ENCODE results near the gene C1orf105. TPM values are rescaled to one million over a fixed set of nuclear protein-coding genes. Genes with fewer than 3 reads are reported as not detected.

The C1orf105 gene
- total and polyA plus RNA-seq, 2 experiments from 2014 or later = not detected

DNA sequence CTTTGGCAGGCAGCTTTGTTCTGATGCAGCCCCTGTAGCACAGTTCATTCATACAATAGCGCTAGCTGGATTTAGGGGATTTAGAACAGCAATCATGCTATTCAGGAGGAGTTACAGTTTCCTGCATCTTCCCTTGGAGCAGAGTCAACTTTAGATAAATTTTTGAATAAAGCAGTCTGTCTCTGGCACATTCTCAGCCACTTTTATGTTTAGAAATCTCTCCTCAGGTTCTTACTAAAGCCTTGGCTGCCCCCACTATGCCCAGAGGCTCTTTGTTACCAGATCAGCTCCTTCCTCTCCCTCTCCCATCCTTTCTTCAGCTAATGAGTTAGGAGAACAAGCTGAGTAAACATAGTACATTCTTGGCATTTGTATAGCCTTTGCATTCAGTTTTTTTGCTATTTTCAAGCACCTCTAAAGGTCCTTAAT, 40.4 kb downstream of the C1orf105 start:
- no peaks in the 10 kb centered on the region for H3K36me3 Mint-ChIP-seq (ENCODE audit: low read depth)
- no peaks in the 10 kb centered on the region for H3K27me3 Mint-ChIP-seq (ENCODE audit: insufficient read depth, low read depth, poor library complexity)
- Histone ChIP-seq H3K36me3 (ENCODE audit: insufficient read depth) (no peaks in the 10 kb centered on the region), H2AFZ (peak overlapping the region; percentile 53; the same call in 1 of the 2 replicates), H3K4me2 (no peak overlapping the region), H3F3A (replicated peaks; ENCODE audit: low read depth) (no peaks in the 10 kb centered on the region), H3K27ac (ENCODE audit: low read depth) (no peak overlapping the region), H3K27me3 (ENCODE audit: insufficient read depth) (no peaks in the 10 kb centered on the region), H3K79me2 (replicated peaks; ENCODE audit: insufficient read depth) (no peaks in the 10 kb centered on the region), H3K9me2 (ENCODE audit: insufficient read depth) (no peaks in the 10 kb centered on the region), H3K4me1 (ENCODE audit: insufficient read depth) (no peaks in the 10 kb centered on the region), H3K4me3 (no peak overlapping the region), H4K20me1 (replicated peaks; ENCODE audit: insufficient read depth) (no peaks in the 10 kb centered on the region)
- DNase-seq (ENCODE audit: low spot score) (peak; percentile 20), ATAC-seq (peak; percentile 44)
- TF ChIP-seq ZNF331 (CRISPR knock-in tag; IDR thresholded peaks at IDR 0.05; ENCODE audit: low read depth) = no peak
- TF ChIP-seq STAT1 (IDR thresholded peaks at IDR 0.05; ENCODE audit: unreplicated experiment) = no peak
- TF ChIP-seq, protein P1, sequence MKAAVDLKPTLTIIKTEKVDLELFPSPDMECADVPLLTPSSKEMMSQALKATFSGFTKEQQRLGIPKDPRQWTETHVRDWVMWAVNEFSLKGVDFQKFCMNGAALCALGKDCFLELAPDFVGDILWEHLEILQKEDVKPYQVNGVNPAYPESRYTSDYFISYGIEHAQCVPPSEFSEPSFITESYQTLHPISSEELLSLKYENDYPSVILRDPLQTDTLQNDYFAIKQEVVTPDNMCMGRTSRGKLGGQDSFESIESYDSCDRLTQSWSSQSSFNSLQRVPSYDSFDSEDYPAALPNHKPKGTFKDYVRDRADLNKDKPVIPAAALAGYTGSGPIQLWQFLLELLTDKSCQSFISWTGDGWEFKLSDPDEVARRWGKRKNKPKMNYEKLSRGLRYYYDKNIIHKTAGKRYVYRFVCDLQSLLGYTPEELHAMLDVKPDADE (IDR thresholded peaks at IDR 0.05) = no peak
- no peak for TF ChIP-seq POLR2AphosphoS5 (IDR thresholded peaks at IDR 0.05; ENCODE audit: low read depth)
- TF ChIP-seq, protein P2, sequence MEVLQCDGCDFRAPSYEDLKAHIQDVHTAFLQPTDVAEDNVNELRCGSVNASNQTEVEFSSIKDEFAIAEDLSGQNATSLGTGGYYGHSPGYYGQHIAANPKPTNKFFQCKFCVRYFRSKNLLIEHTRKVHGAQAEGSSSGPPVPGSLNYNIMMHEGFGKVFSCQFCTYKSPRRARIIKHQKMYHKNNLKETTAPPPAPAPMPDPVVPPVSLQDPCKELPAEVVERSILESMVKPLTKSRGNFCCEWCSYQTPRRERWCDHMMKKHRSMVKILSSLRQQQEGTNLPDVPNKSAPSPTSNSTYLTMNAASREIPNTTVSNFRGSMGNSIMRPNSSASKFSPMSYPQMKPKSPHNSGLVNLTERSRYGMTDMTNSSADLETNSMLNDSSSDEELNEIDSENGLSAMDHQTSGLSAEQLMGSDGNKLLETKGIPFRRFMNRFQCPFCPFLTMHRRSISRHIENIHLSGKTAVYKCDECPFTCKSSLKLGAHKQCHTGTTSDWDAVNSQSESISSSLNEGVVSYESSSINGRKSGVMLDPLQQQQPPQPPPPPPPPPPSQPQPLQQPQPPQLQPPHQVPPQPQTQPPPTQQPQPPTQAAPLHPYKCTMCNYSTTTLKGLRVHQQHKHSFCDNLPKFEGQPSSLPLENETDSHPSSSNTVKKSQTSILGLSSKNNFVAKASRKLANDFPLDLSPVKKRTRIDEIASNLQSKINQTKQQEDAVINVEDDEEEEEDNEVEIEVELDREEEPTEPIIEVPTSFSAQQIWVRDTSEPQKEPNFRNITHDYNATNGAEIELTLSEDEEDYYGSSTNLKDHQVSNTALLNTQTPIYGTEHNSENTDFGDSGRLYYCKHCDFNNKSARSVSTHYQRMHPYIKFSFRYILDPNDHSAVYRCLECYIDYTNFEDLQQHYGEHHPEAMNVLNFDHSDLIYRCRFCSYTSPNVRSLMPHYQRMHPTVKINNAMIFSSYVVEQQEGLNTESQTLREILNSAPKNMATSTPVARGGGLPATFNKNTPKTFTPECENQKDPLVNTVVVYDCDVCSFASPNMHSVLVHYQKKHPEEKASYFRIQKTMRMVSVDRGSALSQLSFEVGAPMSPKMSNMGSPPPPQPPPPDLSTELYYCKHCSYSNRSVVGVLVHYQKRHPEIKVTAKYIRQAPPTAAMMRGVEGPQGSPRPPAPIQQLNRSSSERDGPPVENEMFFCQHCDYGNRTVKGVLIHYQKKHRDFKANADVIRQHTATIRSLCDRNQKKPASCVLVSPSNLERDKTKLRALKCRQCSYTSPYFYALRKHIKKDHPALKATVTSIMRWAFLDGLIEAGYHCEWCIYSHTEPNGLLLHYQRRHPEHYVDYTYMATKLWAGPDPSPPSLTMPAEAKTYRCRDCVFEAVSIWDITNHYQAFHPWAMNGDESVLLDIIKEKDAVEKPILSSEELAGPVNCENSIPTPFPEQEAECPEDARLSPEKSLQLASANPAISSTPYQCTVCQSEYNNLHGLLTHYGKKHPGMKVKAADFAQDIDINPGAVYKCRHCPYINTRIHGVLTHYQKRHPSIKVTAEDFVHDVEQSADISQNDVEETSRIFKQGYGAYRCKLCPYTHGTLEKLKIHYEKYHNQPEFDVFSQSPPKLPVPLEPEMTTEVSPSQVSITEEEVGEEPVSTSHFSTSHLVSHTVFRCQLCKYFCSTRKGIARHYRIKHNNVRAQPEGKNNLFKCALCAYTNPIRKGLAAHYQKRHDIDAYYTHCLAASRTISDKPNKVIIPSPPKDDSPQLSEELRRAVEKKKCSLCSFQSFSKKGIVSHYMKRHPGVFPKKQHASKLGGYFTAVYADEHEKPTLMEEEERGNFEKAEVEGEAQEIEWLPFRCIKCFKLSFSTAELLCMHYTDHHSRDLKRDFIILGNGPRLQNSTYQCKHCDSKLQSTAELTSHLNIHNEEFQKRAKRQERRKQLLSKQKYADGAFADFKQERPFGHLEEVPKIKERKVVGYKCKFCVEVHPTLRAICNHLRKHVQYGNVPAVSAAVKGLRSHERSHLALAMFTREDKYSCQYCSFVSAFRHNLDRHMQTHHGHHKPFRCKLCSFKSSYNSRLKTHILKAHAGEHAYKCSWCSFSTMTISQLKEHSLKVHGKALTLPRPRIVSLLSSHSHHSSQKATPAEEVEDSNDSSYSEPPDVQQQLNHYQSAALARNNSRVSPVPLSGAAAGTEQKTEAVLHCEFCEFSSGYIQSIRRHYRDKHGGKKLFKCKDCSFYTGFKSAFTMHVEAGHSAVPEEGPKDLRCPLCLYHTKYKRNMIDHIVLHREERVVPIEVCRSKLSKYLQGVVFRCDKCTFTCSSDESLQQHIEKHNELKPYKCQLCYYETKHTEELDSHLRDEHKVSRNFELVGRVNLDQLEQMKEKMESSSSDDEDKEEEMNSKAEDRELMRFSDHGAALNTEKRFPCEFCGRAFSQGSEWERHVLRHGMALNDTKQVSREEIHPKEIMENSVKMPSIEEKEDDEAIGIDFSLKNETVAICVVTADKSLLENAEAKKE (CRISPR knock-in tag; IDR thresholded peaks at IDR 0.05) = no peak
- TF ChIP-seq EZH2phosphoT487 (IDR thresholded peaks at IDR 0.05; ENCODE audit: unreplicated experiment) = no peak
- no peak for TF ChIP-seq JUNB (IDR thresholded peaks at IDR 0.05; ENCODE audit: unreplicated experiment)
- TF ChIP-seq CREB1 (CRISPR knock-in tag; IDR thresholded peaks at IDR 0.05; ENCODE audit: low read depth) = no peak
- TF ChIP-seq NANOG (IDR thresholded peaks at IDR 0.05; ENCODE audit: borderline replicate concordance) = no peak
- TF ChIP-seq, protein P3, sequence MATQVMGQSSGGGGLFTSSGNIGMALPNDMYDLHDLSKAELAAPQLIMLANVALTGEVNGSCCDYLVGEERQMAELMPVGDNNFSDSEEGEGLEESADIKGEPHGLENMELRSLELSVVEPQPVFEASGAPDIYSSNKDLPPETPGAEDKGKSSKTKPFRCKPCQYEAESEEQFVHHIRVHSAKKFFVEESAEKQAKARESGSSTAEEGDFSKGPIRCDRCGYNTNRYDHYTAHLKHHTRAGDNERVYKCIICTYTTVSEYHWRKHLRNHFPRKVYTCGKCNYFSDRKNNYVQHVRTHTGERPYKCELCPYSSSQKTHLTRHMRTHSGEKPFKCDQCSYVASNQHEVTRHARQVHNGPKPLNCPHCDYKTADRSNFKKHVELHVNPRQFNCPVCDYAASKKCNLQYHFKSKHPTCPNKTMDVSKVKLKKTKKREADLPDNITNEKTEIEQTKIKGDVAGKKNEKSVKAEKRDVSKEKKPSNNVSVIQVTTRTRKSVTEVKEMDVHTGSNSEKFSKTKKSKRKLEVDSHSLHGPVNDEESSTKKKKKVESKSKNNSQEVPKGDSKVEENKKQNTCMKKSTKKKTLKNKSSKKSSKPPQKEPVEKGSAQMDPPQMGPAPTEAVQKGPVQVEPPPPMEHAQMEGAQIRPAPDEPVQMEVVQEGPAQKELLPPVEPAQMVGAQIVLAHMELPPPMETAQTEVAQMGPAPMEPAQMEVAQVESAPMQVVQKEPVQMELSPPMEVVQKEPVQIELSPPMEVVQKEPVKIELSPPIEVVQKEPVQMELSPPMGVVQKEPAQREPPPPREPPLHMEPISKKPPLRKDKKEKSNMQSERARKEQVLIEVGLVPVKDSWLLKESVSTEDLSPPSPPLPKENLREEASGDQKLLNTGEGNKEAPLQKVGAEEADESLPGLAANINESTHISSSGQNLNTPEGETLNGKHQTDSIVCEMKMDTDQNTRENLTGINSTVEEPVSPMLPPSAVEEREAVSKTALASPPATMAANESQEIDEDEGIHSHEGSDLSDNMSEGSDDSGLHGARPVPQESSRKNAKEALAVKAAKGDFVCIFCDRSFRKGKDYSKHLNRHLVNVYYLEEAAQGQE (IDR thresholded peaks at IDR 0.05; ENCODE audit: unreplicated experiment) = no peak
- TF ChIP-seq, protein P4, sequence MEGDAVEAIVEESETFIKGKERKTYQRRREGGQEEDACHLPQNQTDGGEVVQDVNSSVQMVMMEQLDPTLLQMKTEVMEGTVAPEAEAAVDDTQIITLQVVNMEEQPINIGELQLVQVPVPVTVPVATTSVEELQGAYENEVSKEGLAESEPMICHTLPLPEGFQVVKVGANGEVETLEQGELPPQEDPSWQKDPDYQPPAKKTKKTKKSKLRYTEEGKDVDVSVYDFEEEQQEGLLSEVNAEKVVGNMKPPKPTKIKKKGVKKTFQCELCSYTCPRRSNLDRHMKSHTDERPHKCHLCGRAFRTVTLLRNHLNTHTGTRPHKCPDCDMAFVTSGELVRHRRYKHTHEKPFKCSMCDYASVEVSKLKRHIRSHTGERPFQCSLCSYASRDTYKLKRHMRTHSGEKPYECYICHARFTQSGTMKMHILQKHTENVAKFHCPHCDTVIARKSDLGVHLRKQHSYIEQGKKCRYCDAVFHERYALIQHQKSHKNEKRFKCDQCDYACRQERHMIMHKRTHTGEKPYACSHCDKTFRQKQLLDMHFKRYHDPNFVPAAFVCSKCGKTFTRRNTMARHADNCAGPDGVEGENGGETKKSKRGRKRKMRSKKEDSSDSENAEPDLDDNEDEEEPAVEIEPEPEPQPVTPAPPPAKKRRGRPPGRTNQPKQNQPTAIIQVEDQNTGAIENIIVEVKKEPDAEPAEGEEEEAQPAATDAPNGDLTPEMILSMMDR (conservative IDR thresholded peaks at IDR 0.05; ENCODE audit: low read depth in 2 of 2) = no peak
- no peaks in the 10 kb centered on the region for H3K9me3 Mint-ChIP-seq
- H3K27ac Mint-ChIP-seq = no peak overlapping the region
- no peak overlapping the region for H3K4me3 Mint-ChIP-seq
- peaks cover 3% of the 10 kb centered on the region for H3K4me1 Mint-ChIP-seq
